Measurements from ENCODE around the gene GSDME.

GSDME gene

DNA sequence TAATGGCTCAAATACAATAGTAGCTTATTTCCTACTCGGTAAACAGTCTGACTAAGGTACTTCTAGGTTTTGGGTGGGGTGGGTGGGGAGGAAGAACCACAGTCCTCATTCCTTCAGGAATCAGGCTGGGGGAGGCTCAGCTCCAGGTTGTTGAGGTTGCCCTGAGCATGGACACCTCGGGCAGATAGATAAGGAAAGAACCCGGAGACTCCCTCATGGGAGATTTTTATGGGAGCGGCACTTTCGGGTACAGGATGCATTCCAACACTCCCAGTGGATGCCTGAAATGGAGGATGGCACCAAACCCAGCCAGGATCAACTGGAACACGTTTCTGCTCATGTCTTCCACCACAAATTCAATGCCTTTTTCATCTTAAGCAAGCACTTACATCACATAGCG, 5.5 kb upstream of the GSDME start:
- 81% methylated on average over 7 of the region's 7 CpGs for WGBS
- H4K91ac ChIP-seq (ENCODE audit: low read length): no peak overlapping the region
- no peak for DNase-seq
- H3K9me3 ChIP-seq (ENCODE audit: control insufficient read depth, low read length): no peaks in the 10 kb centered on the region
- H3K4me2 ChIP-seq (ENCODE audit: low read length, poor library complexity, severe bottlenecking): no peak overlapping the region
- H2BK120ac ChIP-seq (ENCODE audit: low read depth, low read length): no peak overlapping the region
- H2BK12ac ChIP-seq (ENCODE audit: low read length in 2 of 2): no peak overlapping the region
- H2BK15ac ChIP-seq (ENCODE audit: low read depth, poor library complexity, severe bottlenecking): no peak overlapping the region
- H3K27me3 ChIP-seq (ENCODE audit: control insufficient read depth in 1 of 2, insufficient read depth in 1 of 2, low read length in 2 of 2): no peaks in the 10 kb centered on the region
- no peaks in the 10 kb centered on the region for H3K79me1 ChIP-seq (replicated peaks; ENCODE audit: low read length, poor library complexity, severe bottlenecking)
- no peak overlapping the region for H3K18ac ChIP-seq (ENCODE audit: low read depth in 1 of 2, low read length in 2 of 2)
- H3K23ac ChIP-seq (ENCODE audit: low read length in 2 of 2): no peak overlapping the region
- H3K4me3 ChIP-seq (ENCODE audit: insufficient read depth in 1 of 2, low read depth in 1 of 2, low read length in 2 of 2): no peak overlapping the region
- H3K27ac ChIP-seq (ENCODE audit: low read length, poor library complexity, severe bottlenecking): no peak overlapping the region
- no peak overlapping the region for H3K14ac ChIP-seq (ENCODE audit: low read length in 2 of 2)
- no peak overlapping the region for H4K8ac ChIP-seq (ENCODE audit: low read length)
- H3K36me3 ChIP-seq (ENCODE audit: control insufficient read depth in 1 of 2, insufficient read depth in 2 of 2, low read depth in 1 of 2, low read length in 2 of 2): no peaks in the 10 kb centered on the region
- H2AFZ ChIP-seq (ENCODE audit: low read depth, low read length): no peak overlapping the region
- H3K9ac ChIP-seq (ENCODE audit: low read length): no peak overlapping the region
- H3K4me1 ChIP-seq (ENCODE audit: control insufficient read depth, insufficient read depth, low read depth, low read length): no peaks in the 10 kb centered on the region
- no peak overlapping the region for H2AK5ac ChIP-seq (ENCODE audit: low read length, severe bottlenecking)
- H3K4ac ChIP-seq (ENCODE audit: low read depth in 1 of 2, low read length in 2 of 2): no peak overlapping the region
- no peak overlapping the region for H2BK5ac ChIP-seq (ENCODE audit: low read depth, low read length, poor library complexity, severe bottlenecking)

DNA sequence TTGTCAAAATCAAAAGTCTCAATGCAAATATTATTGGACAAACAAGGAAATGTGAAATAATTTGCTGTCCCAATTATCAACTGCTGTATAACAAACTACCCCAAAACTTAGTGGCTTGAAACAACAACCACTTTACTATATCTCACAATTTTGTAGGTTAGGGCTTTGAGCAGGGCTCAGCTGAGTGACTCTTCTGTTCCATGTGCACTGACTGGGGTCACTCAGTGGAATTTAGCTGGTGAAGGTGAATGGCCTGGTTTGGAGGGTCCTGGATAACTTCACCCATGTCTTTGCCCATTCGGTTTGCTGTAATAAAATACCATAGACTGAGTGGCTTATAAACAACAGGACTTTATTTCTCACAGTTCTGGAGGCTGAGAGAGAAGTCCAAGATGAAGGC, 3.7 kb upstream of the GSDME start:
- H3K9ac ChIP-seq (ENCODE audit: low read length): no peak overlapping the region
- no peak overlapping the region for H2BK15ac ChIP-seq (ENCODE audit: low read depth, poor library complexity, severe bottlenecking)

DNA sequence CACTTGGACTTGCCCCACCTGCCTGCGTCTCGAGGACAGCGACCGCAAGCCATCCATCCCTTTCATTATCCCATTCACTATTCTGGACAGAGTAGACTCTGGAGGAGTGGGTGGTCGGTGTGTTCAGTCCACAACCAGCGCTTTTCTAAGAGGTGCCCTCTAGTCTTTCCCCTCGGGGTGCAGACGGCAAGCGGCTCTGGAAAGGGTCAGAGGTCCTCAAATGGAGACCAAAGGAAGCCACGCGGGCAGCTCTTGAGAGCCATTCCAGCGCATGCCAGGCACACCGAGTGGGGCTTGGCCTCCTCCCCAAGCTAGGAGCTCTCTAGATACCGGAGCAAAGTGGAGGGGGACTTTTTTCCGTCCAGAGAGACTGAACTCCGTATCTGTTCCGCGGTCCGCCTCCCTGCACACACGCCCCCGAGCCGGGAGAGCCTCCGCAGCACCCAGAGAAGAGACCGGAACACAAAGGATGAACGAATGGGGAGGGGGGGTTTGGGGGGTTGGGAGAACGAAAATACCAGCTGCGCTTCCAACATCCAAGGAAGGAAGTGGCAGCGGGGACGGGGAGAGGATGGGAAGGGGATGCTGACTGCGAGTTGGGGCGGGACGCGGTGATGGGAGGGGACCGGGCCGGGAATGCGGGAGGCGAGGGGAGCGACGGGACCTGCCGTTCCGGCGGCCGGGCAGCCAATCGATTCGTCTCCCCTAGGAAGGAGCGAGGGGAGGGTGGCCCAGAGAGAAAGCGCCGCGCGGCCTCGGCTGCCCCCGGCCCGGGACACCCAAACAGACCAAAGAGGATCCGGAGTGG, 515 bp downstream of the GSDME start:
- DNase-seq: peak; percentile 68
- Histone ChIP-seq H3K4me2 (ENCODE audit: low read length, poor library complexity, severe bottlenecking) (peak overlapping the region; percentile 34), H2AK5ac (ENCODE audit: low read length, severe bottlenecking) (peak overlapping the region; percentile 57), H4K91ac (ENCODE audit: low read length) (no peak overlapping the region), H2BK5ac (ENCODE audit: low read depth, low read length, poor library complexity, severe bottlenecking) (peak overlapping the region; percentile 61), H3K4ac (ENCODE audit: low read depth in 1 of 2, low read length in 2 of 2) (peak overlapping the region in 1 of 2 experiments; percentile 22), H3K14ac (ENCODE audit: low read length in 2 of 2) (peak overlapping the region in 1 of 2 experiments; percentile 81), H3K4me3 (ENCODE audit: insufficient read depth in 1 of 2, low read depth in 1 of 2, low read length in 2 of 2) (peak overlapping the region; percentile 79 to 82), H2AFZ (ENCODE audit: low read depth, low read length) (peak overlapping the region; percentile 30), H2BK120ac (ENCODE audit: low read depth, low read length) (peak overlapping the region; percentile 42), H3K9ac (ENCODE audit: low read length) (peak overlapping the region; percentile 92), H4K8ac (ENCODE audit: low read length) (peak overlapping the region; percentile 75), H2BK15ac (ENCODE audit: low read depth, poor library complexity, severe bottlenecking) (peak overlapping the region; percentile 26), H3K36me3 (ENCODE audit: control insufficient read depth in 1 of 2, insufficient read depth in 2 of 2, low read depth in 1 of 2, low read length in 2 of 2) (no peaks in the 10 kb centered on the region), H3K79me1 (replicated peaks; ENCODE audit: low read length, poor library complexity, severe bottlenecking) (peaks cover 8% of the 10 kb centered on the region), H3K23ac (ENCODE audit: low read length in 2 of 2) (no peak overlapping the region), H3K27me3 (ENCODE audit: control insufficient read depth in 1 of 2, insufficient read depth in 1 of 2, low read length in 2 of 2) (no peaks in the 10 kb centered on the region), H3K4me1 (ENCODE audit: control insufficient read depth, insufficient read depth, low read depth, low read length) (peaks cover 13% of the 10 kb centered on the region), H2BK12ac (ENCODE audit: low read length in 2 of 2) (no peak overlapping the region), H3K9me3 (ENCODE audit: control insufficient read depth, low read length) (no peaks in the 10 kb centered on the region), H3K18ac (ENCODE audit: low read depth in 1 of 2, low read length in 2 of 2) (peak overlapping the region; percentile 47 to 80), H3K27ac (ENCODE audit: low read length, poor library complexity, severe bottlenecking) (peak overlapping the region; percentile 68)
- 4% methylated on average over 42 of the region's 54 CpGs for WGBS

More for the DNA sequence above, 3.7 kb upstream of the GSDME start:
- Histone ChIP-seq H3K27me3 (ENCODE audit: control insufficient read depth in 1 of 2, insufficient read depth in 1 of 2, low read length in 2 of 2) (no peaks in the 10 kb centered on the region), H2BK5ac (ENCODE audit: low read depth, low read length, poor library complexity, severe bottlenecking) (no peak overlapping the region), H3K14ac (ENCODE audit: low read length in 2 of 2) (no peak overlapping the region), H3K36me3 (ENCODE audit: control insufficient read depth in 1 of 2, insufficient read depth in 2 of 2, low read depth in 1 of 2, low read length in 2 of 2) (no peaks in the 10 kb centered on the region), H3K4me2 (ENCODE audit: low read length, poor library complexity, severe bottlenecking) (no peak overlapping the region), H2AFZ (ENCODE audit: low read depth, low read length) (no peak overlapping the region), H3K4me1 (ENCODE audit: control insufficient read depth, insufficient read depth, low read depth, low read length) (peaks cover 9% of the 10 kb centered on the region), H2AK5ac (ENCODE audit: low read length, severe bottlenecking) (no peak overlapping the region), H4K91ac (ENCODE audit: low read length) (no peak overlapping the region), H2BK12ac (ENCODE audit: low read length in 2 of 2) (no peak overlapping the region), H3K4ac (ENCODE audit: low read depth in 1 of 2, low read length in 2 of 2) (no peak overlapping the region), H3K9me3 (ENCODE audit: control insufficient read depth, low read length) (no peaks in the 10 kb centered on the region), H2BK120ac (ENCODE audit: low read depth, low read length) (no peak overlapping the region), H3K4me3 (ENCODE audit: insufficient read depth in 1 of 2, low read depth in 1 of 2, low read length in 2 of 2) (no peak overlapping the region), H3K23ac (ENCODE audit: low read length in 2 of 2) (no peak overlapping the region), H3K79me1 (replicated peaks; ENCODE audit: low read length, poor library complexity, severe bottlenecking) (no peaks in the 10 kb centered on the region), H3K18ac (ENCODE audit: low read depth in 1 of 2, low read length in 2 of 2) (no peak overlapping the region), H3K27ac (ENCODE audit: low read length, poor library complexity, severe bottlenecking) (no peak overlapping the region), H4K8ac (ENCODE audit: low read length) (no peak overlapping the region)
- no CpG with 5 or more reads among the region's 1 CpG for WGBS
- DNase-seq: no peak

GRCh38 chr7:24755541-24756407, 1.5 kb downstream of the GSDME start:
- H3K23ac ChIP-seq (ENCODE audit: low read length in 2 of 2): no peak overlapping the region
- peak; percentile 68 for DNase-seq
- peaks cover 13% of the 10 kb centered on the region for H3K4me1 ChIP-seq (ENCODE audit: control insufficient read depth, insufficient read depth, low read depth, low read length)
- WGBS: 71% methylated on average over 10 of the region's 12 CpGs
- H3K36me3 ChIP-seq (ENCODE audit: control insufficient read depth in 1 of 2, insufficient read depth in 2 of 2, low read depth in 1 of 2, low read length in 2 of 2): no peaks in the 10 kb centered on the region
- H3K18ac ChIP-seq (ENCODE audit: low read depth in 1 of 2, low read length in 2 of 2): peak overlapping the region; percentile 5
- H2BK5ac ChIP-seq (ENCODE audit: low read depth, low read length, poor library complexity, severe bottlenecking): no peak overlapping the region
- H3K27me3 ChIP-seq (ENCODE audit: control insufficient read depth in 1 of 2, insufficient read depth in 1 of 2, low read length in 2 of 2): no peaks in the 10 kb centered on the region
- H3K79me1 ChIP-seq (replicated peaks; ENCODE audit: low read length, poor library complexity, severe bottlenecking): peaks cover 9% of the 10 kb centered on the region
- no peaks in the 10 kb centered on the region for H3K9me3 ChIP-seq (ENCODE audit: control insufficient read depth, low read length)
- H4K91ac ChIP-seq (ENCODE audit: low read length): no peak overlapping the region
- H2BK12ac ChIP-seq (ENCODE audit: low read length in 2 of 2): peak overlapping the region in 1 of 2 experiments; percentile 45
- H3K4me3 ChIP-seq (ENCODE audit: insufficient read depth in 1 of 2, low read depth in 1 of 2, low read length in 2 of 2): peak overlapping the region in 1 of 2 experiments; percentile 82
- H3K4ac ChIP-seq (ENCODE audit: low read depth in 1 of 2, low read length in 2 of 2): no peak overlapping the region
- H3K4me2 ChIP-seq (ENCODE audit: low read length, poor library complexity, severe bottlenecking): peak overlapping the region; percentile 34
- H2AK5ac ChIP-seq (ENCODE audit: low read length, severe bottlenecking): peak overlapping the region; percentile 57
- H3K9ac ChIP-seq (ENCODE audit: low read length): peak overlapping the region; percentile 92
- no peak overlapping the region for H3K14ac ChIP-seq (ENCODE audit: low read length in 2 of 2)
- H2BK120ac ChIP-seq (ENCODE audit: low read depth, low read length): no peak overlapping the region
- H4K8ac ChIP-seq (ENCODE audit: low read length): no peak overlapping the region
- no peak overlapping the region for H2BK15ac ChIP-seq (ENCODE audit: low read depth, poor library complexity, severe bottlenecking)
- peak overlapping the region; percentile 68 for H3K27ac ChIP-seq (ENCODE audit: low read length, poor library complexity, severe bottlenecking)
- H2AFZ ChIP-seq (ENCODE audit: low read depth, low read length): no peak overlapping the region
